Raji (cell line): ENCODE data around the gene NF1.

ENCODE experiments used
- POLR2A ChIP-seq: IDR thresholded peaks from 2 replicates; pipeline ENCODE4 v1.6.1; 2011; ENCODE audit warnings: low read depth, low read length, control low read depth; ENCODE audit not compliant: insufficient read depth

The NF1 gene

DNA sequence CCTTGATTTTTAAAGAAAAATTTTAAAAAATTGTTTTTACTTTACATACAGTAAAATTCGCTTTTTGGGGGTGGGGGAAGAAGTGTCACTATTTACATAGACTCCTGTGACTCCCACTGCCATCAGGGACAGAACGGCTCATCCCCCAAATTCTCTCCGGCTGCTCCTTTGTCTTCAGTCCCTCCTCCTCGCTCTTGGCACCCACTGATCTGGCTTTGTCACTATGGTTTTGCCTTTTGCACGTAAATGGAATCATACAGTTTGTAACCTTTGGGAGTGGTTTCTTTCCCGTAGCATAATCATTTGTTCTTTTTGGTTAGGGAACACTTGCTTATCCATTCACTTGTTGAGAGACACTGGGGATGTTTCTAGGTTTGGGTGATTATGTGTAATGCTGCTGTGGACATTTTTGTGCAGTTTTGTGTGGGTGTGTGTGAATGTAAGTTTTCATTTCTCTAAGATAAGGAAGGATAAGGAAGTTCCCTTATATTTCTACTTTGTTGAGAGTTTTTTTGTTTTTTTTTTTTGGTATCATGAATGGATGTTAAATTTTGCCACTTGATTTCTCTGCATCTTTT, 324.1 kb downstream of the NF1 start:
- no peak for TF ChIP-seq POLR2A

DNA sequence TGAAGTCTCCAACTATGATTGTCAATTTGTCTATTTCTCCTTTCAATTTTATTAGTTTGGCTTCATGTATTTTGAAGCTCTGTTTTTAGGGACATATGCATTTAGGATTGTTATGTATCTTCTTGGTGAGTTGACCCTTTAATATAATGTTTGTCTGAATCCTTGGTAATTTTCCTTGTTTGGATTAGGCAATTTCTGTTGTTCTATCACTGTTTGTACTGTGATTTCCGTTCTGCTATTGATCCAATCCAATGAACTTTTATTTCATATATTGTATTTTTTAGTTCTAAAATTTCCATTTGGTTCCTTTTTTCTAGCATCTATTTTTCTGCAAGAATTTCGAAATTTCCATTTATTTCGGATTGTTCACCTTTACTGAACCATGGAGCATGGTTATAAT, 327.7 kb downstream of the NF1 start:
- TF ChIP-seq POLR2A: no peak

DNA sequence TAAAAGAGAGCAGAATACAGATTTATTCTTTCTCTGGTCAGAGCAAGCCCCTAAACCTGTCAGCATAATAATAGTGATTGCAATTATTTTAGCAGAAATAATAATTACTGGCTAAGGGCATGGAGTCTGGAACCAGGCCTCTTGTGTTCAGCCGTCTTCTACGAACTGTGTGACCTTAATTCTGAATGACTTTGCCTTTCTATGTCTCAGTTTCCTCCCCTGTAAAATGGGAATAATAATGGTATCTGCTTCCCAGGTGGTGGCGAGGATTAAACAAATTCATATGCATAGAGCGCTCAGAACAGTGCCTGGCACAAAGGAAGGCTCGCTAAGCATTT, 330.1 kb downstream of the NF1 start:
- no peak for TF ChIP-seq POLR2A

DNA sequence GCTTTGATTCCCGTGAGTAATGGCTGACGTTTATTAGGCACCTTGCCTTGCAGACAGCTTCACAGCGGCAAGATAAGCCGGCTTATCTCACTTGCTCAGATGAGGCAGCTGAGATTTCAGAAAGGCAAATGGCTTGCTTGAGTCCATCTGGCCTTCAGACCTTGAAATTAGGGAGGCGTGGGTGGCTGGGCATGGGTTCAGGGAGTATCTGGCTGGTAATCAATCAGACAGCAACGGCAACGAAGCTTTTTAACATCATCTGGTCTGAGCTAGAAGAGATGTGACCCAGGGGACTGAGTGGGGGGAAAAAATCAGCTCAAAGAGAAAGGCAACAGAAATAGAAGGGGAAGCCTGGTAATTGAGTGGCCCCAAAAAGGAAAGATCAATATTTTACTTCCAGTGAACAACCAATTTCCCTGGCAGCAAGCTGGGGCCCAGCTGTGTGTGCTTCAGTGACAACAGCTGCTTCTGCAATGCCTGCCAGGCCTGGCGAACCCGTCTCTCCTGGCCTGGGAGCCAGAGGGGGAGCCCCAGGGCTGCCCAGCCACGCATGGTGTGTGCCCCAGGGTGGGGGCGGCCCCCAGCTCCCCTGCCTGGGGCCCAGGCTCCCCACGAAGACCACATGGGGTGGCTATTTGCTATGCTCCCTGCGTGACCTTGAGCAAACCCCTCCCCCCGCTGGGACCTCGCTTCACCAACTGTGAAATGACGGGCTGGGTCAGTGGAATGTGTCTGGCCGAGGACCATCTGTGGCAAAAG, 330.7 kb downstream of the NF1 start:
- TF ChIP-seq POLR2A: no peak
